Measurements from ENCODE around the gene VCAM1.

- TF ChIP-seq, protein P1, sequence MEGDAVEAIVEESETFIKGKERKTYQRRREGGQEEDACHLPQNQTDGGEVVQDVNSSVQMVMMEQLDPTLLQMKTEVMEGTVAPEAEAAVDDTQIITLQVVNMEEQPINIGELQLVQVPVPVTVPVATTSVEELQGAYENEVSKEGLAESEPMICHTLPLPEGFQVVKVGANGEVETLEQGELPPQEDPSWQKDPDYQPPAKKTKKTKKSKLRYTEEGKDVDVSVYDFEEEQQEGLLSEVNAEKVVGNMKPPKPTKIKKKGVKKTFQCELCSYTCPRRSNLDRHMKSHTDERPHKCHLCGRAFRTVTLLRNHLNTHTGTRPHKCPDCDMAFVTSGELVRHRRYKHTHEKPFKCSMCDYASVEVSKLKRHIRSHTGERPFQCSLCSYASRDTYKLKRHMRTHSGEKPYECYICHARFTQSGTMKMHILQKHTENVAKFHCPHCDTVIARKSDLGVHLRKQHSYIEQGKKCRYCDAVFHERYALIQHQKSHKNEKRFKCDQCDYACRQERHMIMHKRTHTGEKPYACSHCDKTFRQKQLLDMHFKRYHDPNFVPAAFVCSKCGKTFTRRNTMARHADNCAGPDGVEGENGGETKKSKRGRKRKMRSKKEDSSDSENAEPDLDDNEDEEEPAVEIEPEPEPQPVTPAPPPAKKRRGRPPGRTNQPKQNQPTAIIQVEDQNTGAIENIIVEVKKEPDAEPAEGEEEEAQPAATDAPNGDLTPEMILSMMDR (IDR thresholded peaks at IDR 0.05) = no peak
- TF ChIP-seq EP300 (IDR thresholded peaks at IDR 0.05) = no peak
These were observed 67.3 kb downstream of the VCAM1 start for GRCh38 chr1:100786870-100787269.

All from sigmoid colon (tissue), 4 donors.